ENCODE measurements around the gene MDH1B.
"Not testable (repeated sequence)": the region's sequence is repeated elsewhere in the genome, so short reads cannot be mapped to it uniquely, and the experiment has no call there.

- TF ChIP-seq CTCF (IDR thresholded peaks at IDR 0.05); POLR2AphosphoS5 (IDR thresholded peaks at IDR 0.05; ENCODE audit: insufficient read depth in 1 of 2, low read depth in 1 of 2); POLR2A (IDR thresholded peaks at IDR 0.05): not testable (repeated sequence)
These were observed 42.5 kb upstream of the MDH1B start for GRCh38 chr2:206807624-206808023.

All from vagina (tissue), 2 donors.